Measurements from ENCODE around the gene ACBD4.
A peak's percentile ranks its signal among the peaks of the same experiment; 100 is the strongest.
"Not testable (repeated sequence)": the region's sequence is repeated elsewhere in the genome, so short reads cannot be mapped to it uniquely, and the experiment has no call there.

Gene ACBD4

DNA sequence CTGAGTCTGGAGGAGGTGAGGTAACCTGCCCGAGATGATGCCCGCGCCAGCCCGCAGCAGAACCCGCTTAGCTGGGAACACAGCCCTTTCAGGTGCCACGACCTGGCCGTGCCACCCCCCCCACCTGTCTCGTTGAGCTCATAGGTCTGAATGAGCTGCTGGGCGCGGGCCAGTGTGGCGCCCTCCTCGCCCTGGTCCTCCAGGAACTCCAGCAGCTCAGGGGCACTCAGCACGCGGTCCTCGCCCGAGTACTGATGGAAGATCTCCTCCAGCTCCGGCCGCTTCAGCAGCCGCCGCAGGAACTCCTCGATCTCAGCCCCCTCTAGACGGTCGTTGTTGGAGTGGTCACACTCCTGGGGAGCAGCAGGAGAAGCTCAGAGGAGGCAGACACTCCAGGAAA, 16.8 kb upstream of the ACBD4 start:
- no peak overlapping the region for H3K4me3 ChIP-seq (ENCODE audit: low read length)
- no peak for DNase-seq (ENCODE audit: low read depth)
- TF ChIP-seq, protein P1, sequence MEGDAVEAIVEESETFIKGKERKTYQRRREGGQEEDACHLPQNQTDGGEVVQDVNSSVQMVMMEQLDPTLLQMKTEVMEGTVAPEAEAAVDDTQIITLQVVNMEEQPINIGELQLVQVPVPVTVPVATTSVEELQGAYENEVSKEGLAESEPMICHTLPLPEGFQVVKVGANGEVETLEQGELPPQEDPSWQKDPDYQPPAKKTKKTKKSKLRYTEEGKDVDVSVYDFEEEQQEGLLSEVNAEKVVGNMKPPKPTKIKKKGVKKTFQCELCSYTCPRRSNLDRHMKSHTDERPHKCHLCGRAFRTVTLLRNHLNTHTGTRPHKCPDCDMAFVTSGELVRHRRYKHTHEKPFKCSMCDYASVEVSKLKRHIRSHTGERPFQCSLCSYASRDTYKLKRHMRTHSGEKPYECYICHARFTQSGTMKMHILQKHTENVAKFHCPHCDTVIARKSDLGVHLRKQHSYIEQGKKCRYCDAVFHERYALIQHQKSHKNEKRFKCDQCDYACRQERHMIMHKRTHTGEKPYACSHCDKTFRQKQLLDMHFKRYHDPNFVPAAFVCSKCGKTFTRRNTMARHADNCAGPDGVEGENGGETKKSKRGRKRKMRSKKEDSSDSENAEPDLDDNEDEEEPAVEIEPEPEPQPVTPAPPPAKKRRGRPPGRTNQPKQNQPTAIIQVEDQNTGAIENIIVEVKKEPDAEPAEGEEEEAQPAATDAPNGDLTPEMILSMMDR (IDR thresholded peaks at IDR 0.05; ENCODE audit: insufficient read depth, low read depth, low read length, missing control alignments) = no peak

DNA sequence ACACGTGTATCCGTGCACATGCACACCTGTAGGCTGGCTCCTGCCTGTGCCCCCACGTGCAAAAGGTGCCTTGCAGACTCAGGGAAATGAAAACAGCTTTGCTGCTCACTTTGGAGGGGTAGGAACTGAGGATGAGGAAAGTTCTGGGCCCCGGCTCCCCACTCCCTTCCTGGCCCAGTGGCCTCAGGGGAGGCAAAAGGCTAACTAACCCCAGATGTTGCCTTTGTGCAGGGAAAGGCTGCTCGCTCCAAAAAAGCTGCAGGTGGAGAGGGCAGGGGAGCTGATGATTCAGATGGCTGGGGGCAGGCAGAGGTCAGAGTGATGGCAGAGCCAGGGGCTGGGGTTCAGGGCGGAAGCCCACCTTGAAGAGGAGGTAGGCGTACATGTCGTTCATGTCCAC, 15.5 kb upstream of the ACBD4 start:
- DNase-seq (ENCODE audit: low read depth) = no peak
- TF ChIP-seq, protein P1 (IDR thresholded peaks at IDR 0.05; ENCODE audit: insufficient read depth, low read depth, low read length, missing control alignments) = no peak
- no peak overlapping the region for H3K4me3 ChIP-seq (ENCODE audit: low read length)

DNA sequence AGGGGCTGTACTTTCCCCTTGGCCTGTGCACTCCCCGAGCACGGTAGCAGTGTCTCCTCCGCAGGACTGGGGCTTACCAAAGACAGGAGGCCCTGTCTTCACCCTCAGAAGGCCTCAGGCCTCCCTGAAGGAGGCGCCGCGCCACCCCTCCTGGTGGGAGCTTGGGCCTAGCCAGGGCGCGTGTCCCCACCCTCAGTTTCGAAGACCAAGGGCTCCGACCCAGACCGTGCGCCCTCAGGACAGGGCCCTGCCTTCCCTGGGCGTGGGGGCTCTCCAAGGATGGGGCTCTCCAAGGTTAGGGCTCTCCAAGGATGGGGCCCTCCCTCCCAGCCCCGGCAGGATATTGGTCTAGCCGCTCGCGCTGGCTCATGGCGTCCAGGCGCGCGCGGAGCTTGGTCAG, 14.9 kb upstream of the ACBD4 start:
- TF ChIP-seq, protein P1 (IDR thresholded peaks at IDR 0.05; ENCODE audit: insufficient read depth, low read depth, low read length, missing control alignments) = no peak
- no peak overlapping the region for H3K4me3 ChIP-seq (ENCODE audit: low read length)

GRCh38 chr17:45121055-45121454, 14.4 kb upstream of the ACBD4 start:
- no peak overlapping the region for H3K4me3 ChIP-seq (ENCODE audit: low read length)
- TF ChIP-seq, protein P1 (IDR thresholded peaks at IDR 0.05; ENCODE audit: insufficient read depth, low read depth, low read length, missing control alignments) = no peak
- no peak for DNase-seq (ENCODE audit: low read depth)

More for the DNA sequence above, 14.9 kb upstream of the ACBD4 start:
- no peak for DNase-seq (ENCODE audit: low read depth)

GRCh38 chr17:45123076-45123770, 12.3 kb upstream of the ACBD4 start:
- no peak for DNase-seq (ENCODE audit: low read depth)
- H3K4me3 ChIP-seq (ENCODE audit: low read length) = no peak overlapping the region
- TF ChIP-seq, protein P1 (IDR thresholded peaks at IDR 0.05; ENCODE audit: insufficient read depth, low read depth, low read length, missing control alignments) = no peak

DNA sequence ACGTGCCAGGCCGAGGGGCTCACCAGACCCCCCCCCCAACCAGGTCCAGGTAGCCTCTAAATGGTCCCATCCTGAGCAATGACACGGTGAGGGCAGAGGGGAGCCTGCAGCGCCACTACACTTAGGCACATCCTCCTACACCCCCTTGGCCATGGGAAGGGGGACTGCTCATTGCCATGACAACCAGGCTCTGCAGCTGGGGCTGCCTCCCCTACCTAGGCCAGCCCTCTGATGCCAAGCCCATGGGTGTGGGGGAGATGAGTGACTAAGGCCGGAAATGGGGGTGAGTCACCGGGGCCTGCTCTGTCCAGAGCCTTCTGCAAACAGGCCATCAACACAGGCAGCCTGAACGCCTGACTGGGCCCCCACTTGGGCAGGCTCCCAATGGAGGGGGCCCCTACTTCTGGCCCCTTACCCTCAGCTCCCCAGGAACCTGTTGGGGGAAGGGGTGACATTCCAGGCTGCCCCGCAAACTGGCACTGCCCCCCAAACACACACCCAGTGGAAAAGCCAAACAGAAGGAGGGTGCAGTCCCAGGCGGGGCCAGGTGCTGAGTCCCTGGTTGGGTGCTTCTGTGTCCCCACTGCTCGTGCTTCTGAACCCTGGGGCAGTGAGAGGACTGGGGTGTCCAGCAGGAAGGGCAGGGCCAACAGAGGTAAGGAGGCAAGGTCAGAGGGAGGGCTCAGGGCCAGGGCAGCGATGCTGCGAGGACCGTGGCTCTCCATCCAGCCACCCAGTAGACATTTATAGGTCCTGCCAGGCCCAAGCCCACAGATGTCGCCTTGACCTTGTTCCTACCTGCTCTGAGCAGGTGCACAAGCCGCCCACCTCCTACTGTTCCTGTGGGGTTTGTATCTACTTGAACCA, 11.3 kb upstream of the ACBD4 start:
- no peak overlapping the region for H3K4me3 ChIP-seq (ENCODE audit: low read length)
- DNase-seq (ENCODE audit: low read depth) = peak; percentile 87

DNA sequence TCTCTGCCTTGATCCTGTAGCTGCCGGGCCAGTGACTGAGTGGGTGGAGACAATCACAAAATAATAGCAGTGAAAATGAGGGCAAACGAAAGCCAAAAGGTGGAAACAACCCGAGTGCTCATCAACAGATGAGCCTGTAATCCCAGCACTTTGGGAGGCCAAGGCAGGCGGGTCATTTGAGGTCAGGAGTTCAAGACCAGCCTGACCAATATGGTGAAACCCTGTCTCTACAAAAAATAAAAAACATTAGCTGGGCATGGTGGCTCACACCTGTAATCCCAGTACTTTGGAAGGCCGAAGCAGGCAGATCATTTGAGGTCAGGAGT, 10.7 kb upstream of the ACBD4 start:
- DNase-seq (ENCODE audit: low read depth); H3K4me3 ChIP-seq (ENCODE audit: low read length): not testable (repeated sequence)

More for the DNA sequence above, 11.3 kb upstream of the ACBD4 start:
- TF ChIP-seq, protein P1 (IDR thresholded peaks at IDR 0.05; ENCODE audit: insufficient read depth, low read depth, low read length, missing control alignments) = no peak

All from epithelial cell of esophagus (primary cell).